CD4-positive, alpha-beta memory T cell (primary cell): Measurements from ENCODE around the gene BCAT1. TPM values are rescaled to one million over a fixed set of nuclear protein-coding genes. Genes with fewer than 3 reads are reported as not detected.

Experiments
- CTCF ChIA-PET: fragments of 350-600 bp; sonication (Branson Sonifier 250); formaldehyde crosslinking; loops from one replicate; lab custom pipeline; 2021; ENCODE audit warnings: inconsistent platforms; ENCODE audit not compliant: partially characterized antibody; lab: Charles Lee
- POLR2A ChIA-PET: fragments of 350-600 bp; sonication (Branson Sonifier 250); formaldehyde crosslinking; loops from one replicate; lab custom pipeline; 2021; ENCODE audit not compliant: partially characterized antibody; lab: Charles Lee
- DNase-seq, 5 donors: peaks; one replicate each; pipeline versions ENCODE4 v3.0.0 to v3.0.0-alpha.2; 2020 to 2022; ENCODE audit warnings: mixed read lengths in 1 of 5
- H3K27ac ChIP-seq: one replicate; pipeline ENCODE4 v1.7.0; 2013; ENCODE audit warnings: low read depth, low read length
- H3K27me3 ChIP-seq: 2 replicates; pipeline ENCODE4 v1.7.0; 2013; ENCODE audit warnings: mild to moderate bottlenecking, low read length, moderate library complexity; ENCODE audit not compliant: insufficient read depth
- H3K36me3 ChIP-seq: 2 replicates; pipeline ENCODE4 v1.7.0; 2013; ENCODE audit warnings: mild to moderate bottlenecking, low read length, moderate library complexity; ENCODE audit not compliant: insufficient read depth
- H3K4me1 ChIP-seq: 2 replicates; pipeline ENCODE4 v1.7.0; 2013; ENCODE audit warnings: mild to moderate bottlenecking, low read length, moderate library complexity; ENCODE audit not compliant: insufficient read depth
- H3K4me3 ChIP-seq, 2 donors: one replicate each; pipeline ENCODE4 v1.7.0; 2013; ENCODE audit warnings: low read length in 2 of 2, mild to moderate bottlenecking in 1 of 2
- H3K9me3 ChIP-seq, 2 donors: one replicate each; pipeline ENCODE4 v1.7.0; 2013; ENCODE audit warnings: low read length in 2 of 2, control low read depth in 1 of 2; ENCODE audit not compliant: control insufficient read depth in 1 of 2
- H3K27ac Mint-ChIP-seq, 7 donors: one replicate each; pipeline ENCODE4 v1.8.0; 2020 to 2021; ENCODE audit warnings: mixed read lengths in 7 of 7, mild to moderate bottlenecking in 6 of 7, inconsistent platforms in 3 of 7, moderate library complexity in 3 of 7
- H3K27me3 Mint-ChIP-seq, 2 donors: one replicate each; pipeline ENCODE4 v1.8.0; 2020 to 2021; ENCODE audit warnings: mixed read lengths in 2 of 2
- H3K36me3 Mint-ChIP-seq, 2 donors: one replicate each; pipeline ENCODE4 v1.8.0; 2020 to 2021; ENCODE audit warnings: mixed read lengths in 2 of 2, inconsistent platforms in 1 of 2, mild to moderate bottlenecking in 1 of 2
- H3K4me1 Mint-ChIP-seq, 4 donors: one replicate each; pipeline ENCODE4 v1.8.0; 2020 to 2021; ENCODE audit warnings: mixed read lengths in 4 of 4, mild to moderate bottlenecking in 1 of 4
- H3K4me3 Mint-ChIP-seq, 8 donors: one replicate each; pipeline ENCODE4 v1.8.0; 2020 to 2021; ENCODE audit warnings: mixed read lengths in 8 of 8, mild to moderate bottlenecking in 7 of 8, moderate library complexity in 6 of 8, inconsistent platforms in 3 of 8
- H3K9me3 Mint-ChIP-seq, 8 donors: one replicate each; pipeline ENCODE4 v1.8.0; 2020 to 2021; ENCODE audit warnings: mixed read lengths in 8 of 8, mild to moderate bottlenecking in 5 of 8, inconsistent platforms in 3 of 8, moderate library complexity in 1 of 8
- intact Hi-C: fragments of 100-400 bp; cut with micrococcal nuclease; formaldehyde crosslinking; loops from one replicate; pipeline ENCODE4 v1.15.1; 2023
- polyA plus RNA-seq, 2 donors: library from polyadenylated mRNA; unstranded; fragments of 300-500 nt; fragmentation: Illumina TruSeq; gene quantifications; one replicate each; pipeline ENCODE4 v1.2.3, GENCODE V29; 2021
- total RNA-seq, 2 experiments: library from RNA; stranded (reverse); gene quantifications; one replicate each; pipeline ENCODE4 v1.2.3, GENCODE V29; 2021

The BCAT1 gene
- total and polyA plus RNA-seq, 4 experiments from 2014 or later, result 0.03 to 2.5 (median 1.6) TPM

DNA sequence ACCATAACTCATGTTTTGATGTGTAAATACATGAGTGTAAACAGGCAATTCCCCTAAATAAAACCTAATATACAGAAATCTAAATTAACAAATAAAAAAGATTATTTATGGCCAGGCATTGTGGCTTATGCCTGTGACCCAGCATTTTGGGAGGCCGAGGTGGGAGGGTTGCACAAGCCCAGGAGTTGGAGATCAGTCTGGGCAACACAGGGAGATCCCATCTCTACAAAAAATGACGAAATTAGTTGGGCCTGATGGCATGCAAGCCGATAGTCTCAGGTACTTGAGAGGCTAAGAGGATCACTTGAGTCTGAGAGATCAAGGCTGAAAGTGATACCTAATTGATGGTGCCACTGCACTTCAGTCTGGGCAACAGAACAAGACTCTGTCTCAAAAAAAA is 48.7 kb downstream of the BCAT1 start:
- Mint-ChIP-seq H3K27me3 (peaks cover 18 to 26% of the 10 kb centered on the region in 2 donors), H3K36me3 (no peaks in the 10 kb centered on the region), H3K4me1 (peaks cover 14 to 25% (median 19%) of the 10 kb centered on the region in 4 donors), H3K27ac (no peak overlapping the region), H3K9me3 (peaks cover 0 to 4% (median 0%) of the 10 kb centered on the region in 8 donors), H3K4me3 (no peak overlapping the region)
- ChIA-PET CTCF (no interaction called here), POLR2A (no interaction called here)
- Histone ChIP-seq H3K36me3 (no peaks in the 10 kb centered on the region), H3K27ac (no peak overlapping the region), H3K4me1 (peaks cover 24% of the 10 kb centered on the region), H3K9me3 (no peaks in the 10 kb centered on the region), H3K4me3 (no peak overlapping the region), H3K27me3 (peaks cover 5% of the 10 kb centered on the region)
- DNase-seq, result no peak
- intact Hi-C loops, result no loop called here

DNA sequence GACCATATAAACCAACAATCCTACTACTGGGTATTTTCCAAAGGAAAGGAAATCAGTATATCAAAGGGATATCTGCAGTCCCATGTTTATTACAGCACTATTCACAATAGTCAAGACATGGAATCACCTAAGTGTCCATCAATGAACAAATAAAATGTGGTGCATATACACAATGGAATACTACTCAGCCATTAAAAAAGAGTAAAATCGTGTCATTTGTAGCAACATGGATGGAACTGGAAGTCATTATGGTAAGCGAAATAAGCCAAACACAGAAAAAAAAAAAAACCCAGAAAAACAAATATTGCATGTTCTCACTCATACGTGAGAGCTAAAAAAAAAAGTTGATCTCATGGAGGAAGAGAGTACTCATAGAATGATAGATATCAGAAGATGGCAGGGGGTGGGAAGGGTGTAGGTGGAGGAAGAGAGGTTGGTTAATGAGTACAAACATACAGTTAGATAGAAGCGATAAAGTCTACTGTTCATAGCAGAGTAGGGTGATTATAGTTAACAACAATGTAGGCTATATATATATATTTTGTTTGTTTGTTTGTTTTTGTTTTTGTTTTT is 49.3 kb downstream of the BCAT1 start:
- no peak for DNase-seq
- H3K4me3 Mint-ChIP-seq, result no peak overlapping the region
- H3K9me3 ChIP-seq, result no peaks in the 10 kb centered on the region
- POLR2A ChIA-PET, result no interaction called here
- H3K27ac Mint-ChIP-seq, result no peak overlapping the region
- intact Hi-C loops, result no loop called here
- H3K9me3 Mint-ChIP-seq, result peaks cover 0 to 4% (median 0%) of the 10 kb centered on the region in 8 donors
- peaks cover 14 to 25% (median 19%) of the 10 kb centered on the region in 4 donors for H3K4me1 Mint-ChIP-seq
- H3K4me1 ChIP-seq, result peaks cover 24% of the 10 kb centered on the region
- H3K27me3 ChIP-seq, result peaks cover 5% of the 10 kb centered on the region
- H3K4me3 ChIP-seq, result no peak overlapping the region
- no peaks in the 10 kb centered on the region for H3K36me3 Mint-ChIP-seq
- no peaks in the 10 kb centered on the region for H3K36me3 ChIP-seq
- peaks cover 18 to 26% of the 10 kb centered on the region in 2 donors for H3K27me3 Mint-ChIP-seq
- no peak overlapping the region for H3K27ac ChIP-seq
- CTCF ChIA-PET, result no interaction called here

DNA sequence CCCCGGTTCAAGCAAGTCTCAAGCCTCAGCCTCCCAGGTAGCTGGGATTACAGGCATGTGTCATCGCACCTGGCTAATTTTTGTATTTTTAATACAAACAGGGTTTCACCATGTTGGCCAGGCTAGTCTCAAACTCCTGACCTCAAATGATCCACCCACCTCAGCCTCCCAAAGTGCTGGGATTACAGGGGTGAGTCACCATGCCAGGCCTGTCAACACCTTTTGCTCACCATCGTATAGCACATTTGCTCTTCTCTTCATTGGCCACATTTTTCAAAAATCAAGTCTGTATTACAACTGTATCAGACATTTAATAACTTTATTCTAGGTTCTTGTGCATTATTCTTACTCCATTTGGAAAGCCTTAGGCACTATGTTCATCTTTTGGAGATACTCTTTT is 50.3 kb downstream of the BCAT1 start:
- no peaks in the 10 kb centered on the region for H3K36me3 Mint-ChIP-seq
- no peak overlapping the region for H3K27ac Mint-ChIP-seq
- Histone ChIP-seq H3K9me3 (no peaks in the 10 kb centered on the region), H3K27ac (no peak overlapping the region), H3K36me3 (no peaks in the 10 kb centered on the region), H3K27me3 (peaks cover 5% of the 10 kb centered on the region), H3K4me3 (no peak overlapping the region), H3K4me1 (peaks cover 21% of the 10 kb centered on the region)
- peaks cover 20 to 23% of the 10 kb centered on the region in 2 donors for H3K27me3 Mint-ChIP-seq
- intact Hi-C loops, result no loop called here
- CTCF ChIA-PET, result no interaction called here
- no peak for DNase-seq
- H3K9me3 Mint-ChIP-seq, result peaks cover 0 to 4% (median 0%) of the 10 kb centered on the region in 8 donors
- POLR2A ChIA-PET, result no interaction called here
- H3K4me1 Mint-ChIP-seq, result peaks cover 12 to 23% (median 16%) of the 10 kb centered on the region in 4 donors
- no peak overlapping the region for H3K4me3 Mint-ChIP-seq

DNA sequence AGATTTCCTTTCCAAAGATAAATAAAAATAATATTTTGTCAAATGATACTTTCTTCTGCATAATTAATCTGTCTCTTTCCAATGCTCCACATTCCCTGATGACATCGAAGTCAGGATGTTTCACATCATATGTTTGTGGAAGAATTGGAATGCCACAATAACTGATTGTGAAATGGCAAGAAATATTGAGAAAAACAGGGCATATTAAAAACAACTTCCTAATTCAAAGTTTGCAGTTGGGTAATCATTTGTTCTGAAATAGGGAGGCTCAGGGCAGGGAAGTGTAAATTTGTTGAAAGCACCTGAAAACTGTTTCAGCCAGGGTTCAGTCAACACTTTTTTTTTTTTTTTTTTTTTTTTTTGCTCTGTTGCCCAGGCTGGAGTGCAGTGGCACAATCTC is 50.7 kb downstream of the BCAT1 start:
- Mint-ChIP-seq H3K27ac (no peak overlapping the region), H3K4me1 (peaks cover 8 to 19% (median 13%) of the 10 kb centered on the region in 4 donors), H3K27me3 (peaks cover 18 to 20% of the 10 kb centered on the region in 2 donors), H3K36me3 (no peaks in the 10 kb centered on the region), H3K9me3 (peaks cover 0 to 4% (median 0%) of the 10 kb centered on the region in 8 donors), H3K4me3 (peak overlapping the region in 1 of 8 donors; percentile 26)
- ChIA-PET CTCF (no interaction called here), POLR2A (no interaction called here)
- intact Hi-C loops, result no loop called here
- no peak overlapping the region for H3K4me3 ChIP-seq
- H3K9me3 ChIP-seq, result no peaks in the 10 kb centered on the region
- no peaks in the 10 kb centered on the region for H3K36me3 ChIP-seq
- no peak for DNase-seq
- H3K27ac ChIP-seq, result no peak overlapping the region
- peaks cover 1% of the 10 kb centered on the region for H3K27me3 ChIP-seq
- H3K4me1 ChIP-seq, result peaks cover 17% of the 10 kb centered on the region

DNA sequence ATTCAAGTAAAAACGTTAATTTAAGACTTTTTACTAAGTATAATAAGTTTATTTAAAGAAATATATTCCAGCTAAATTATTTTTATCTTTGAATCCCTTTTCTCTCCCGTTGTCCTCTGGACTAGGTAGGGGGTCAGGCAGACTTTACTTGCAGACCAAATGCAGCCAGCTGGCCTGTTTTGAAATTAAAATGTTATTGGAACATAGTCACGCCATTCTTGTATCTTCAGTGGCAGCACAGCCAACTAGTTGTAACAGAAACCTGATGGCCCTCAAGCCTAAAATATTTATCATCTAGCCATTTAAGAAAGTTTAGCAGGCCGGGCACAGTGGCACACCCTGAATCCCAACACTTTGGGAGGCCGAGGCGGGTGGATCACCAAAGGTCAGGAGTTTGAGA is 52.7 kb downstream of the BCAT1 start:
- Histone ChIP-seq H3K27ac (no peak overlapping the region), H3K4me3 (no peak overlapping the region), H3K27me3 (no peaks in the 10 kb centered on the region), H3K4me1 (no peaks in the 10 kb centered on the region), H3K36me3 (no peaks in the 10 kb centered on the region), H3K9me3 (no peaks in the 10 kb centered on the region)
- Mint-ChIP-seq H3K4me3 (no peak overlapping the region), H3K36me3 (no peaks in the 10 kb centered on the region), H3K9me3 (peaks cover 0 to 4% (median 0%) of the 10 kb centered on the region in 8 donors), H3K27me3 (peaks cover 11 to 12% of the 10 kb centered on the region in 2 donors), H3K4me1 (peaks cover 2 to 6% (median 4%) of the 10 kb centered on the region in 4 donors), H3K27ac (no peak overlapping the region)
- intact Hi-C loops, result no loop called here
- CTCF ChIA-PET, result no interaction called here
- DNase-seq, result no peak
- POLR2A ChIA-PET, result no interaction called here

DNA sequence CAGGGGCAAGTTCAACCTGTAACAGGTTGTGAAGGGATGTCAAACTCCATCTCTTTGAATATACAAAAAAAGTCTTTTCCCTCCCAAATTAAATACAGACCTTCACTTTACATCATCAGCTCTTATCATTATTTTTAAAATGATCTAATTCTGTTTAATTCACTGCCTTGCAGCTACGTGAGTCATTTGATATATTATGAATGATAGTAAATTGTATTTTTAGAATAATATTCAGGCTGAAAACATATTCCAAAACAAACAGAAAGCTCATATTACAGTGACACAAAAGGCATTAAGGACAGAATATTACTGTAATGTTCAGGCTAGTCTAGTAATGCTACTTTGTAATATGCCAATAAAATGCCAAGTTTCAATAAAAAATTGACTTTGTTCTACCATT is 53.3 kb downstream of the BCAT1 start:
- intact Hi-C loops, result no loop called here
- no peak overlapping the region for H3K27ac Mint-ChIP-seq
- no peaks in the 10 kb centered on the region for H3K27me3 ChIP-seq
- H3K27ac ChIP-seq, result no peak overlapping the region
- no peaks in the 10 kb centered on the region for H3K36me3 Mint-ChIP-seq
- no peaks in the 10 kb centered on the region for H3K36me3 ChIP-seq
- H3K4me1 Mint-ChIP-seq, result peaks cover 0 to 3% (median 0%) of the 10 kb centered on the region in 4 donors
- H3K27me3 Mint-ChIP-seq, result peaks cover 8 to 10% of the 10 kb centered on the region in 2 donors
- DNase-seq, result no peak
- no peak overlapping the region for H3K4me3 ChIP-seq
- no peak overlapping the region for H3K4me3 Mint-ChIP-seq
- H3K4me1 ChIP-seq, result no peaks in the 10 kb centered on the region
- peaks cover 0 to 4% (median 0%) of the 10 kb centered on the region in 8 donors for H3K9me3 Mint-ChIP-seq
- POLR2A ChIA-PET, result no interaction called here
- no peaks in the 10 kb centered on the region for H3K9me3 ChIP-seq
- CTCF ChIA-PET, result no interaction called here

DNA sequence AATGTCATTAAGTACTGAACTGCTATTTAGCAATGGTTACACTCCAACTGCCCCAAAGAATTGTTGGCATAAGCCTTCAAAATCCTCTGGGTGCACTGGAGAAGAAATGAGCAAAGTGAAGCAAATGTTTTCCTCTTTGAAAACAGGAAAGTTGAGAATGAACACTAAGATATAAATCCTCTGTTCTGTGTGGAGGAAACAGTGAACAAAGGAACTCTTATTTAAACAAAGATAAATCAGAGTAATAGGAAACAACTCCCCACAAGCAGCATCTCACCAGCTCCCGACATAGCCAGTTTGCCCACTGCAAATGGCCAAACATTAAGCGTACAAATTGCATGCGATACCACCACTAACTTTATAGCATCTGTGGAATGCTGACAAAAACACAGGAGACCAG is 54.0 kb downstream of the BCAT1 start:
- H3K36me3 Mint-ChIP-seq, result no peaks in the 10 kb centered on the region
- Histone ChIP-seq H3K4me3 (no peak overlapping the region), H3K27me3 (no peaks in the 10 kb centered on the region), H3K36me3 (no peaks in the 10 kb centered on the region), H3K27ac (no peak overlapping the region), H3K9me3 (no peaks in the 10 kb centered on the region), H3K4me1 (no peaks in the 10 kb centered on the region)
- DNase-seq, result no peak
- H3K4me3 Mint-ChIP-seq, result no peak overlapping the region
- H3K27ac Mint-ChIP-seq, result no peak overlapping the region
- POLR2A ChIA-PET, result interaction anchor here (0.6 kb wide), 1 partner anchor 35 kb away, joined by 3 read pairs; no protein-coding TSS in a partner anchor
- H3K4me1 Mint-ChIP-seq, result peaks cover 0 to 3% (median 0%) of the 10 kb centered on the region in 4 donors
- peaks cover 0 to 4% (median 0%) of the 10 kb centered on the region in 8 donors for H3K9me3 Mint-ChIP-seq
- peaks cover 8 to 10% of the 10 kb centered on the region in 2 donors for H3K27me3 Mint-ChIP-seq
- intact Hi-C loops, result no loop called here
- CTCF ChIA-PET, result no interaction called here
